TTC549 (cell line): ENCODE data around the gene WNK4.

Experiments
- FAIRE-seq: peaks from 2 replicates; lab custom pipeline; 2012; peaks lifted over from hg19 to GRCh38; lab: Jason Lieb, UNC

The WNK4 gene

DNA sequence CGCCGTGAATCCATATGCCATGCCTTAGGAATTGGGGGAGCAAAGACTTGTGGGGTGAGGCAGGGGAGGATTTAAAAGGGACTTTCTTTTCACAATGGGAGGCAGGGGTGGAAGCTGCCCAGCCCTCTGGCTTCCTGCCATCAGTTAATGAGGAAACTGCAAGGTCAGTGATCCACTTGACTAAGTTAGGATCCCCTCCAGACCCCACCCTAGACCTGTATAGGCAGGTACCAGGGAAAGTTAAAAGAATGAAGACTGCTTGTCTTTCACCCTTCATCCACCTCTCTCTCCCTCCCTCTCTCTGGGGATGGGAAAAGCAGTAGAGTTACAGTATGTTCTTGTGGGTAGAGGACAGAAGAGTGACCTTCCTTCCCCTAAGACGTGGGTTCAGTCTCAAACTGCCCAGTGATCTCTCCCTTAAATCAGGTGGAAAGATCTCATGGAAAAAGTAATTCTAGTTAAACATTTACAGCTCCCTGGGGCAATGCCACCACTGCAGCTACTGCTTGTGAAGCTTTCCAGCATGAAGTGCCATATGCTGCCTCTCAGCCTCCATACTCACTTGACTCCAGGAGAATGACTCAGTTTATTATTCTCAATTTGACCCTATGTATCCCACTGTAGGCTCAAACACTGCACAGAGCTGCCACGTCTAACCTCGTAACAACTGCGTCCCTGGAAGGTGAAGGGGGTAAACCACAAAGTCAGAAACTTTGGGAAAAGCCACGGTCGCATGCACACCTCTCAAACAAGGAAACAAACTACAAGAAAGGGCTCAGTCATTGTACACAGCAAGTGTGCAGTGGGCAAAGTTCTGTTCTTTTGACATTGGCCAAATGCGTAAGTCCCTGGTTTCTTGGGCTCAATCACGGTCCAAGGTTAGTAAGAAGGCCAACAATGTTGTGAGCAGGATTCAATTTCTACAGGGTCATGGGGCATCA is 16.9 kb downstream of the WNK4 start:
- FAIRE-seq = no peak

DNA sequence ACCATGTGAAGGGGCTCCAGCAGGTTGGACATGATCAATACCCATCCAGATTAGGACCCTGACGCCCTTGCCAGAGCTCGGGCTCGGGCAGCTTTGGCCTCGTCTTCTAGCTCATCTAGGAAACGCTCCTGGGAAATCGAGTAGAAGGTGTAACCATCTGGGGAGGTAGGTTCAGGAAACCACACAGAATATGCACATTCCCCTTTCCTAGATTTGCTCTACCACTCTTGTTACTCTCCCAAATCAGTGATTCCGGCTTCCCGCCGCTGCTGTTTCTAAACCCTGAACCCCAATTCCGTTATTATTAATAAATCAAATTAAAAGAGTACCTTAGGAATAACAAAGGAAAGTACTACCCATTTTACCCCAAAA is 17.6 kb downstream of the WNK4 start:
- FAIRE-seq = no peak

DNA sequence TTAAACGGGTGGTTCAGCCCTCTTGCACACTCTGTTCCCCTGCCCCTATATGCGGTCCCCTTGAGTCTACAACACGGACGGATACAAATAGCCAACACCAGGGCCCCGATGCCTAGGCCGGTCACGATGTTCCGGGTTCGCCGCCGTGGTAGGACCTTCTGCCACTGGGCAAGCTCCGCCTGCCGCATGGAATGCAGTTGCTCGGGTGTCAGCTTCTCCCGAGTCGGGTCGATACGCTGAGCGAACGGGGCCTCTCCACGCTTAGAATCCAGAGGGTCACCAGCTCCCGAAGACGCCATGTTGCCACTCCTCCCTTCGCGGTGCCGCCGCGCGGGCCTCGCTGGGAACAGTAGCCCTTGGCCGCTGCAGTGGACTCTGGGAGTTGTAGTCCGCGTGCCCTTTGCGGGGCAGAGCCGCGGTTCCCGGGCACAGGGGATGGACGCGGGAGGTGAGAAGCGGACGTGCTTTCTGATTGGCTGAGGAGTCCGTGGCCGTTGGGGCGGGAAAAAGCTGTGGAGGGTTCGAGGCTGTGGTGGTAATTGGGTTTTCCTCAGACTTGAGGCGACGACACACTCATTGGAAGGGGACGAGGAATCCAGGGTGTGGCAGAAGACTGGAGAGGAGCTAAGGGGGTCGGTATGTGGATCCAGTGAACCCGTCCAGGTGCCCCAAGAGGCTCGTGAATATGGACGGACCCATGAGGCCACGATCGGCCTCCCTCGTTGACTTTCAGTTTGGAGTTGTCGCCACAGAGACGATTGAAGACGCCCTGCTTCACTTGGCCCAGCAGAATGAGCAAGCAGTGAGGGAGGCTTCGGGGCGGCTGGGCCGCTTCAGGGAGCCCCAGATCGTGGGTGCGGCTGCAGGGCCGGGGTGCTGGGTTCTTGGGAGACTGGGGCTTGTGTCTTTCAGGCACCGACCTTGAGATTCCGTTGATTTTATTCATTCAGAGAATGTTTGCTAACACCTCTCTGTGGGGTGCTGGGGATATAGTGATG is 18.3 kb downstream of the WNK4 start, which contains the start of the genes CNTD1 and COA3:
TSS of gene CNTD1 (plus strand) at position 479 of the 998 bp plus-strand sequence. CDS start at position 686, 207 bp downstream.
TSS of gene COA3 (minus strand) at position 322 of the 998 bp plus-strand sequence. CDS start at position 299, 23 bp downstream.
- no peak for FAIRE-seq

DNA sequence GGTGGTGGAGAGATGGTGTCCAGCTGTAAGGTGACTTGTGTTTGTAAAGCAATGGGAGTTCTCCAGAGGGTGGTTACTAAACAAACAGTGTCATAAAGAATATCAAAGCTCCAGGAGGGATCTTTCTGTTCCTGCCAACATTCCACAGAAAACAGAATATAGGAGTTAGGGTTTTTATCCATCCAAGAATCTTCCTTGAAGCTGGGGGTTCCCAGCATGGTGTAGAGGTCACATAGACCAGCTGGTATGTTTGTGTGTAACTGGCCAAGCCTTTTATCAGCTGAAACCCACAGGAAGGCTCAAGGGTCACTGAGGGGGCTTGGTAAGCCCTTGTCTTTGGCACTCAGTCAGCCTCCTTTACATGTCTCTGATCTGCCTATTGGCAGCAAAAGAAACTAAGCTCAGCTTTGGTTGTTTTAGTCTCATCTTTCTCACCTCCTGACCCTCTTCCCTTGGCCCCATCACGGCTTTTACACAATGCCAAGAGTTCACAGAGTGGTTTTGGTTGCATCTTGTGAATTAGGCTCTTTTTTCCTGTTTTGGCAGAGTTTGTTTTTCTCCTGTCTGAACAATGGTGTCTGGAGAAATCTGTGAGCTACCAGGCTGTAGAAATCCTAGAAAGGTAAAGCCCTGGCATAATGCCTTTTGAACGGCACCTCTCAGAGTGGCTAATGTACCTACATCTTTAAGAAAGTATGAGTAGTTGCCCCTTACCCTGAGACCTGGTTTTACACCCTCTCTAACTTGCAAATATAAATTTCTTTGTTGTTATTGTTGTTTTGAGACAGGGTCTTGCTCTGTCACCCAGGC is 22.9 kb downstream of the WNK4 start:
- FAIRE-seq = no peak

DNA sequence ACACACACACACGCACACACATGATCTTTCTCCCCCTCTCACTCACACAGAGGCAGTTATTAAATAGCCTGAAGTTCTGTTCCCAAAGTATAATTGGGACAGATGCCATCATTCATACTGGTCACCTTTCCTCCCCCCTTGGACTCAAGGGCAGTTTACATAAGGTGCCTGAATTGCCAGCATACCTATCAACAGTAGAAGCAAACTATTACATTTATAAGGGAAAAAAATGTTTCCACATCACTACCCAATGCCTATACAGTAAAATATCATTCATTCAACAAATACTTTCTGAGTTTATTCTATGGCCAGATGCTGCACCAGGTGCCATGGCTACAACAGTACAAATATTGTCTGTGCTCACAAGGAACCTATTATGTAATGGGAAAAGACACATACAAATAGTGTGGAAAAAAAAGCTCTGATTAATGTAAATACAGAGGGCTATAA is 24.5 kb downstream of the WNK4 start:
- no peak for FAIRE-seq

- FAIRE-seq = no peak
Observed at GRCh38 chr17:42806249-42806648, 25.8 kb downstream of the WNK4 start.

- FAIRE-seq = no peak
Observed at GRCh38 chr17:42809250-42809649, 28.8 kb downstream of the WNK4 start.

DNA sequence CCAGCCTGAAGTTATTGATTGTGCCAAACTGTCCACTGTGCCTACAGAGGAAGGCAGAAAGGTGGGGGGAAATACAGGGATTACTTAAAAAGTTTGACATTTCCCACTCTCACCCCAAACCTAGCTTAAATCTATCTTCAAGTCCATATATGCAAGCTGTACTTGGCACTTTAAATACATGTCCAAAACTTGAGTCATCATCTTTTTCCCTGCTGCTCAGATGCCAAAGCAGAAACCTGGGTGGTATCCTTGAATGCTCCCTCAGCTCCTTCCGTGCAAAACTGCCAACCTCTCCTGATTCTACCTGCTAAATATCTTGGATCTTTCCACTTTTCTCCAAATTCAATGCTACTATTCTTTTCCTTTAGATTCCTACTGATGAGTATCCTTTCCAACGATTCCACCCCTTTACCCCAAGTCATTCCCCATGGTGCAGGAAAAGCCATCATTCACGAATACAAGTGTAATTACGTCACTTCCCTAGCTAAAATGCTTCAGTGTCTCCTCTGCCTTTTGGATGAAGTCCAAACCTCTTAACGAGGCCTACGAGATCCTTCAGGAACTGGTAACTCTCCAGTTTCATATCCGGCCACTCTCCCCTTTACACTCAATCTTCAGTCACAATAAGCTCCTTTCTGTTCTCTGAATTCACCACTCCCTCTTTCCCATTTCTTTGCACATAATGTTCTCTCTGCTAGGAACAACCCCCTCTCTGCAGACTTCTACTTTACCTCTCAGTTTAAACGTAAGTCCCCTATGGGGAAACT is 34.4 kb downstream of the WNK4 start:
- FAIRE-seq = no peak

DNA sequence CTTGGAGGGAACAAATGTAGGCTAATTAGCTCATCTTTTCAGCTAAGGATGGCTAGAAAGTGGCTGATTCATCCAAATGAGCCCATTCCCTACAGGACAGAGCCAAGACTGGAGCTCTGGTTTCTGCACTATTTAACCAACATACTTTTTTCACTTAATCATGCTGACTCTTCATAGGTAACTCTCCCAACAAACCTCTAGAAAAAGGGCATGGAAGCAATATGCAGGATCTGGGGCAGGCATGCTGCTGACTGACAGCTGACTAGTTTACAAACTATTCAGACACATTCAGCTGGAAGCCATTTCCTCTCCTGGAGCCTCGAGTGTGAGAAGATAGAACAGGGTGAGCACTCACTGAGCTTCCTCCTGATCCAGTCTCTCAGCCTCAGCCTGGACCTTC is 37.5 kb downstream of the WNK4 start:
- no peak for FAIRE-seq

DNA sequence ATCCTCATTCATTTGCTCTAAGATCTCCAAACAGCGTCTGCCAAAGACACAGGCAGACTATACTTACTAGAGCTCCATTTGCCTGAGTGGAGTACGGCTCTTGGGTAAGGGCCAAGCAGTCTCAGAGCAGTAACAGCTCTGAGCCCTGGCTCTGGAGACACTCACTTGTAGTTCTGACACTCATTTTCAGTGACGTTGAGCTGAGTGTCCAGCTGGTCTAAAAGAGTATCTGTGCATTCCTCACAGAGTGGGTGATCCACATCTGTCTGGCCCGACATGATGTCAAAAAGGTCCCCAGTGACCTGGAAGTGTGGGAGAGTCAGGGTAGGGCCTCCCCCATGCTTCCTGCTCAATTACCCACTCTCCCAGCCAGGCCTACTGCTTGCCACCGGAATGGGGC is 38.0 kb downstream of the WNK4 start:
- no peak for FAIRE-seq

- no peak for FAIRE-seq
Observed at GRCh38 chr17:42819939-42820535, 39.6 kb downstream of the WNK4 start.

GRCh38 chr17:42821176-42821575 is 40.8 kb downstream of the WNK4 start:
- no peak for FAIRE-seq

- FAIRE-seq = no peak
Observed at GRCh38 chr17:42827472-42827871, 47.1 kb downstream of the WNK4 start.

DNA sequence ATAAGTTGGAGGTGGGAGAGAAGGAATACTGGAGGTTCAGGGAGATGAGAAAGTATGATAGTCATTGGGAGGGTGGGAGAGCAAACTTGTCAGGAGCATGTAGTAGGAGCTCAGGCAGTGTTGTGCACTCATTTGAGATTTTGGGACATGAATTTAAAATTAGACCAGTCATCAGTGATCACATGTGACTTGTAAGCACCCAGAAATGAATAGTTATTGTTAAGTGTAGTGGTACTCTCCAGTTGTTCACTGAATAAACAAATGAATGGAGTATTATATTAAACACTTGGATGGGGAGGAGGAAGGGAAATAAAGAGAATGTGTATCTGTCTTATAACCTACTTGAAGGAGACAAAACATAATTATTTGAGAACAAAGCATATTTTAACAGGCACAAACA is 50.6 kb downstream of the WNK4 start:
- FAIRE-seq = no peak

GRCh38 chr17:42832213-42832933 is 52.0 kb downstream of the WNK4 start:
- no peak for FAIRE-seq

- no peak for FAIRE-seq
Observed at GRCh38 chr17:42832934-42833766, 52.7 kb downstream of the WNK4 start, which contains the start of gene PSME3. PSME3 (plus strand) TSS chr17:42833397; CDS start chr17:42833632, 235 bp downstream.

- no peak for FAIRE-seq
Observed at GRCh38 chr17:42833767-42834422, 53.5 kb downstream of the WNK4 start.

- FAIRE-seq = no peak
Observed at GRCh38 chr17:42835732-42836131, 55.3 kb downstream of the WNK4 start.
